Neuronal stem cell (in vitro differentiated cells): Measurements from ENCODE around the gene PARD6B.
"Not testable (repeated sequence)": the region's sequence is repeated elsewhere in the genome, so short reads cannot be mapped to it uniquely, and the experiment has no call there.

Source experiments
- DNase-seq: peaks from one replicate; pipeline ENCODE4 v3.0.0-alpha.2; 2013; ENCODE audit warnings: low spot score
- H2AFZ ChIP-seq: one replicate; pipeline ENCODE4 v1.6.1; 2013; ENCODE audit warnings: mild to moderate bottlenecking, low read length, inconsistent platforms
- H2AK5ac ChIP-seq: 2 replicates; pipeline ENCODE4 v1.6.1; 2013; ENCODE audit warnings: low read depth, mild to moderate bottlenecking, inconsistent platforms, low read length, moderate library complexity, mixed read lengths
- H2BK120ac ChIP-seq: 2 replicates; pipeline ENCODE4 v1.6.1; 2013; ENCODE audit warnings: low read depth, mild to moderate bottlenecking, inconsistent platforms, low read length, moderate library complexity, mixed read lengths
- H2BK12ac ChIP-seq: one replicate; pipeline ENCODE4 v1.6.1; 2013; ENCODE audit warnings: low read length, inconsistent platforms
- H2BK15ac ChIP-seq: 2 replicates; pipeline ENCODE4 v1.6.1; 2013; ENCODE audit warnings: mild to moderate bottlenecking, low read length, inconsistent platforms, mixed read lengths
- H2BK5ac ChIP-seq: one replicate; pipeline ENCODE4 v1.6.1; 2013; ENCODE audit warnings: inconsistent platforms, mild to moderate bottlenecking, low read length, moderate library complexity
- H3K14ac ChIP-seq: one replicate; pipeline ENCODE4 v1.6.1; 2013; ENCODE audit warnings: low read length, inconsistent platforms
- H3K18ac ChIP-seq: 2 replicates; pipeline ENCODE4 v1.6.1; 2013; ENCODE audit warnings: low read length, inconsistent platforms
- H3K23ac ChIP-seq: 2 replicates; pipeline ENCODE4 v1.6.1; 2013; ENCODE audit warnings: low read depth, mild to moderate bottlenecking, mixed read lengths, low read length, inconsistent platforms; ENCODE audit not compliant: poor library complexity
- H3K27ac ChIP-seq: replicated peaks from 3 replicates; pipeline ENCODE4 v1.5.1; 2013; ENCODE audit warnings: low read length, inconsistent platforms
- H3K27me3 ChIP-seq, 3 experiments: 2 replicates each; pipeline ENCODE4 v1.6.1; 2013; ENCODE audit warnings: low read length in 3 of 3, mild to moderate bottlenecking in 2 of 3, inconsistent platforms in 1 of 3, low read depth in 1 of 3, mixed read lengths in 1 of 3, moderate library complexity in 1 of 3; ENCODE audit not compliant: control insufficient read depth in 3 of 3, insufficient read depth in 3 of 3
- H3K36me3 ChIP-seq, 2 donors: replicated peaks in 1 of 2; 2 replicates each; pipeline ENCODE4 v1.6.1; 2013; ENCODE audit warnings: low read length in 2 of 2; ENCODE audit not compliant: control insufficient read depth in 2 of 2, insufficient read depth in 2 of 2
- H3K4ac ChIP-seq: 2 replicates; pipeline ENCODE4 v1.6.1; 2013; ENCODE audit warnings: inconsistent platforms, mild to moderate bottlenecking, low read length, moderate library complexity
- H3K4me1 ChIP-seq, 2 donors: 1 replicate in 1 of 2; 2 replicates in 1 of 2; pipeline ENCODE4 v1.6.1; 2013; ENCODE audit warnings: low read length in 2 of 2, low read depth in 1 of 2; ENCODE audit not compliant: control insufficient read depth in 2 of 2, insufficient read depth in 1 of 2
- H3K4me2 ChIP-seq: one replicate; pipeline ENCODE4 v1.6.1; 2013; ENCODE audit warnings: mild to moderate bottlenecking, low read length, inconsistent platforms; ENCODE audit not compliant: insufficient read depth, poor library complexity, severe bottlenecking
- H3K4me3 ChIP-seq, 2 donors: 2 replicates each; pipeline ENCODE4 v1.5.1; 2013; ENCODE audit warnings: low read length in 2 of 2, mild to moderate bottlenecking in 2 of 2, inconsistent platforms in 1 of 2, moderate library complexity in 1 of 2
- H3K79me1 ChIP-seq: one replicate; pipeline ENCODE4 v1.6.1; 2013; ENCODE audit warnings: low read depth, mild to moderate bottlenecking, inconsistent platforms, low read length, moderate library complexity
- H3K9ac ChIP-seq: one replicate; pipeline ENCODE4 v1.6.1; 2013; ENCODE audit warnings: mild to moderate bottlenecking, low read depth, low read length, inconsistent platforms; ENCODE audit not compliant: poor library complexity
- H3K9me3 ChIP-seq, 2 donors: replicated peaks in 1 of 2; 2 replicates each; pipeline versions ENCODE3 to v1.6.1; 2013; ENCODE audit warnings: low read length in 2 of 2, mild to moderate bottlenecking in 2 of 2, inconsistent platforms in 1 of 2, low read depth in 1 of 2, mixed read lengths in 1 of 2, moderate library complexity in 1 of 2; ENCODE audit not compliant: control insufficient read depth in 2 of 2, insufficient read depth in 1 of 2
- H4K8ac ChIP-seq: one replicate; pipeline ENCODE4 v1.6.1; 2013; ENCODE audit warnings: low read depth, mild to moderate bottlenecking, inconsistent platforms, low read length, moderate library complexity
- H4K91ac ChIP-seq: one replicate; pipeline ENCODE4 v1.6.1; 2013; ENCODE audit warnings: low read length, low read depth, mild to moderate bottlenecking, inconsistent platforms; ENCODE audit not compliant: poor library complexity
- WGBS, 2 donors: extraction: QIAGEN DNeasy Blood & Tissue Kit; methylation state at CpG; one replicate each; pipeline ENCODE4 v1.1.7; 2013; ENCODE audit warnings: missing lambda C conversion rate in 2 of 2, mixed read lengths in 1 of 2; ENCODE audit not compliant: insufficient read length in 2 of 2, insufficient replicate concordance in 1 of 2; ENCODE audit errors: extremely low coverage in 2 of 2; 5-methylcytosine and 5-hydroxymethylcytosine counted together

PARD6B gene

DNA sequence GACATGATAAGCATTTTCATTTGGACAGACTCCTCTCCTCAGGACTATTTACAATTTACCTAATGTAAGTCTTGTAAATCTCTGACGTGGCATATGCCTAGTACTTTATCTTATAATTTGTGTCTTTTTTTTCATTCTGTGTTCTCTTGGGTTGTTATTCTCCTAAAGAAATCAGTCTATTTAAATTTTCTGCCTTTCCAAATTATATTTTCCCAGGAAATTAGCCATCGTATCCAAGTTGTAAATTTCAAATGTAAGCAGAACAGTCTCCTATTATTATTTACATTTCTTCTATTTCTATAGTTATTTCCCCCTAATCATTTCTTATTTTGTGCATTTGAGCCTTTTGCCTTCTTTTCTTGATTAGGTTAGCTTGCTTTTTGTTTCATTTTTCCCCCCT lies 46.0 kb downstream of the PARD6B start:
- H3K36me3 ChIP-seq, result no peaks in the 10 kb centered on the region
- H3K79me1 ChIP-seq, result no peaks in the 10 kb centered on the region
- no peak overlapping the region for H3K14ac ChIP-seq
- H2BK5ac ChIP-seq, result no peak overlapping the region
- H2BK12ac ChIP-seq, result no peak overlapping the region
- no peak overlapping the region for H2BK15ac ChIP-seq
- H4K8ac ChIP-seq, result no peak overlapping the region
- no peaks in the 10 kb centered on the region for H3K9me3 ChIP-seq
- no peak overlapping the region for H3K4me2 ChIP-seq
- H3K23ac ChIP-seq, result no peak overlapping the region
- H3K27ac ChIP-seq, result no peak overlapping the region
- no peak overlapping the region for H3K4ac ChIP-seq
- no peak overlapping the region for H3K9ac ChIP-seq
- H3K18ac ChIP-seq, result no peak overlapping the region
- no CpG with 5 or more reads among the region's 2 CpGs for WGBS, 2 donors
- H3K4me1 ChIP-seq, result peaks cover 0 to 3% of the 10 kb centered on the region in 2 donors
- H2AK5ac ChIP-seq, result no peak overlapping the region
- DNase-seq, result no peak
- no peak overlapping the region for H2AFZ ChIP-seq
- H3K4me3 ChIP-seq, result no peak overlapping the region
- no peak overlapping the region for H2BK120ac ChIP-seq
- no peak overlapping the region for H4K91ac ChIP-seq
- no peaks in the 10 kb centered on the region for H3K27me3 ChIP-seq

DNA sequence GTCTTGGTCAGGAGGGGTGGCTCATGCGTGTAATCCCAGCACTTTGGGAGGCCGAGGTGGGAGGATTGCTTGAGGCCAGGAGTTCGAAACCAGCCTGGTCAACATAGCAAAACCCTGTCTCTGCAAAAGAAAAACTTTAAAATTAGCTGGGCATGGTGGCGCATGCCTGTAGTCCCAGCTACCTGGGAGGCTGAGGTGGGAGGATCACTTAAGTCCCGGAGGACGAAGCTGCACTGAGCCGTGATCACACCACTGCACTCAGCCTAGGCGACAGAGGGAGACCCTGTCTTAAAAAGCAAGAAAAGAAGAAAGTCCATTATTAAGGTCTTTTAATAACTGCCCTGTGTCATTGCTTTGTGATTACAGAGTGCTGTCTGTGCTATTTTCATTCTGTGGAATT lies 47.6 kb downstream of the PARD6B start:
- not testable (repeated sequence) for H3K4ac ChIP-seq, H3K9ac ChIP-seq, H3K27me3 ChIP-seq, H3K4me1 ChIP-seq, H3K79me1 ChIP-seq, H2BK15ac ChIP-seq, H3K36me3 ChIP-seq, H3K27ac ChIP-seq, H4K8ac ChIP-seq, H2AK5ac ChIP-seq, H2AFZ ChIP-seq, H3K14ac ChIP-seq, H2BK5ac ChIP-seq, DNase-seq, H2BK12ac ChIP-seq, H3K18ac ChIP-seq, H3K23ac ChIP-seq, H3K4me2 ChIP-seq, H3K4me3 ChIP-seq, H3K9me3 ChIP-seq, H4K91ac ChIP-seq, H2BK120ac ChIP-seq
- WGBS, 2 donors, result no CpG with 5 or more reads among the region's 8 CpGs

DNA sequence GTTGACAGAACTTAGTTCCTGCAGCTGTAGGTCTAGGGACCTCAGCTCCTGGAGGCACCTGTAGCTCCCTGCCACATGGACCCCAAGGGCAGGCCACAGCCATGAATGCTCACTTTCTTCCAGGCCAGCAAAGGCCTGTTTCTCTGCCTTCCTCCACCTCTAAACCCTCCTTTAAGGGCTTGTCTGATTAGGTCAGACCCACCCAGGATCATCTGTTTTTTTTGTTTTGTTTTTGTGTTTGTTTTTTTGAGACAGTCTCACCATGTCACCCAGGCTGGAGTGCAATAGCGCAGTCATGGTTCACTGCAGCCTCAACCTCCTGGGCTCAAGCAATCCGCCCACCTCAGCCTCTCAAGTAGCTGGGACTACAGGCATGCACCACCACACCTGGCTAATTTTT lies 52.0 kb downstream of the PARD6B start:
- Histone ChIP-seq H2BK5ac (no peak overlapping the region), H3K27ac (no peak overlapping the region), H2AK5ac (no peak overlapping the region), H3K18ac (no peak overlapping the region), H4K8ac (no peak overlapping the region), H3K14ac (no peak overlapping the region), H2BK15ac (no peak overlapping the region), H3K79me1 (no peaks in the 10 kb centered on the region), H3K36me3 (no peaks in the 10 kb centered on the region), H3K9ac (no peak overlapping the region), H3K4me3 (no peak overlapping the region), H3K23ac (no peak overlapping the region), H2AFZ (no peak overlapping the region), H3K4me2 (no peak overlapping the region), H3K27me3 (peaks cover 0 to 2% (median 0%) of the 10 kb centered on the region in 3 experiments), H3K9me3 (peaks cover 0 to 2% of the 10 kb centered on the region in 2 donors), H4K91ac (no peak overlapping the region), H3K4ac (no peak overlapping the region), H2BK12ac (no peak overlapping the region), H3K4me1 (peaks cover 0 to under 1% of the 10 kb centered on the region in 2 donors), H2BK120ac (no peak overlapping the region)
- WGBS, 2 donors, result no CpG with 5 or more reads among the region's 2 CpGs
- no peak for DNase-seq

DNA sequence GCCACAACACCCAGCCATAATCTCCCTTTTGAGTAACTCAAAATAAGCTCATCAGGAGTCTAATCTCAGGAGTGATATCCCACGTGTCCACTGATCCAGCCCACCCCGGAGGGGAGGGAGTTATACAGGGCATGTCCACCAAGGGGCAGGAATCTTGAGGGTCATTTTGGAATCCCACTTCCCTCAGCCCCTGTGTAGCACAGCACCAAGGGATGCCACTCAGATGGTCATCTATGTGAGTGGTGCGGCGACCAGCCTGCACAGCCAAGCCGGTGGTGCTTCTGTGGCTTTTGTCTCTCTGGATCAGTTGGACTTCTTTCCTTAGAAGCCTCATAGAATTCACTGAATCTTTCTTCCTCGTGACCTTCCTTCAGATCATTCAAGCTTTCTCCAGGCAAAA lies 52.5 kb downstream of the PARD6B start:
- no peak overlapping the region for H3K23ac ChIP-seq
- H3K9ac ChIP-seq, result peak overlapping the region; percentile 34
- no peak overlapping the region for H2BK5ac ChIP-seq
- H2BK12ac ChIP-seq, result no peak overlapping the region
- peaks cover 0 to 2% (median 0%) of the 10 kb centered on the region in 3 experiments for H3K27me3 ChIP-seq
- no peak overlapping the region for H2AK5ac ChIP-seq
- no CpG with 5 or more reads among the region's 6 CpGs for WGBS, 2 donors
- H4K91ac ChIP-seq, result no peak overlapping the region
- no peak overlapping the region for H3K27ac ChIP-seq
- no peak overlapping the region for H3K14ac ChIP-seq
- no peak overlapping the region for H2BK15ac ChIP-seq
- H4K8ac ChIP-seq, result no peak overlapping the region
- H3K9me3 ChIP-seq, result peaks cover 0 to 2% of the 10 kb centered on the region in 2 donors
- H3K18ac ChIP-seq, result no peak overlapping the region
- no peak overlapping the region for H3K4me3 ChIP-seq
- no peak for DNase-seq
- H3K79me1 ChIP-seq, result no peaks in the 10 kb centered on the region
- H2AFZ ChIP-seq, result no peak overlapping the region
- no peaks in the 10 kb centered on the region for H3K36me3 ChIP-seq
- H2BK120ac ChIP-seq, result no peak overlapping the region
- H3K4me1 ChIP-seq, result peaks cover 1 to 3% of the 10 kb centered on the region in 2 donors
- H3K4ac ChIP-seq, result no peak overlapping the region
- H3K4me2 ChIP-seq, result no peak overlapping the region
